Fibroblast of pulmonary artery (primary cell): ENCODE data around the gene STAT6.

Experiments used
- DNase-seq: peaks from one replicate; pipeline ENCODE4 v3.0.0-alpha.2; 2010; ENCODE audit warnings: low read depth
- H3K4me3 ChIP-seq: replicated peaks from 2 replicates; pipeline ENCODE4 v1.5.1; 2011; ENCODE audit warnings: low read depth, mild to moderate bottlenecking, control low read depth, low read length, moderate library complexity
- TF ChIP-seq, protein P1 (sequence below): IDR thresholded peaks from 2 replicates; pipeline ENCODE4 v1.5.1; 2011; ENCODE audit warnings: mild to moderate bottlenecking, control low read depth, low read length, inconsistent platforms; ENCODE audit errors: missing control alignments

The STAT6 gene

DNA sequence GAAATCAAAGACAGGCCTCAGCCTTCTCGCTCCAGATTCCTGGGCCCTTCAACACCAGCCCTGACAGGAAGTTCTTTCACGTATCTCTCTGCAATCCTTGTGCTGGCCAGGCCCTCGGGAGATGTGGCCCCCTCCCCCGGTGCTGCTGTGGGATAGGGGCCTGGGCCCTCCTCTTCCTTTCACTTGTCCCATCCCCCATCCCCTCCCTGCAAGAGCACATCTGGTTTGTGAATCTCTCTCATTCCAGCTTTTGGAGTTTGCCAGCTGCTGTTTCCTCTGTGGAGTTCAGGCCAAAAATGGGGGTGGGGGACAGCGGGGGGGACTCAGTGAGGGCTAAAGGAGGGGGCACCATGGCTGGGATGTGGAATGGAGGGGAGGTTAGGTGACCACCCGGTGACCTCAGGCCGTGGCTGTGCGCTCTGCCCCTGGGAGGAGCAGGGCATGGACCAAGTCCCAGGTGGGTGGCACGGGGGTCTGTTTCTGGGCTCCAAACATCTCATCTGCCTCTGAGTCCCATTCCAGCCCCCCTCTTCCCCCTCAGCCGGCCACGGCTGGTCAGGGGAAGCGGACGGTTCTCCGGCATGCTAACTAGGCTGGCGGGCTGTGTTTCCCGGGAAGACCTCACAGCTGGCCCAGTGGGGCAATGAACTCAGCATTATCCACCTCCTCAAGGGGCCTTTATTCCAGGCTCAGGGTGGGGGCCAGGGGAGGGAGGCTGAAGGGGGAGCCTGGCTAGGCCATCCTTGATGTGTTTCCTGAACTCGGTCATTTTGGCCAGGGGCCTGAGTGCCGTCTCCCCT is 24.6 kb upstream of the STAT6 start:
- peak overlapping the region; percentile 21 for H3K4me3 ChIP-seq
- TF ChIP-seq, protein P1, sequence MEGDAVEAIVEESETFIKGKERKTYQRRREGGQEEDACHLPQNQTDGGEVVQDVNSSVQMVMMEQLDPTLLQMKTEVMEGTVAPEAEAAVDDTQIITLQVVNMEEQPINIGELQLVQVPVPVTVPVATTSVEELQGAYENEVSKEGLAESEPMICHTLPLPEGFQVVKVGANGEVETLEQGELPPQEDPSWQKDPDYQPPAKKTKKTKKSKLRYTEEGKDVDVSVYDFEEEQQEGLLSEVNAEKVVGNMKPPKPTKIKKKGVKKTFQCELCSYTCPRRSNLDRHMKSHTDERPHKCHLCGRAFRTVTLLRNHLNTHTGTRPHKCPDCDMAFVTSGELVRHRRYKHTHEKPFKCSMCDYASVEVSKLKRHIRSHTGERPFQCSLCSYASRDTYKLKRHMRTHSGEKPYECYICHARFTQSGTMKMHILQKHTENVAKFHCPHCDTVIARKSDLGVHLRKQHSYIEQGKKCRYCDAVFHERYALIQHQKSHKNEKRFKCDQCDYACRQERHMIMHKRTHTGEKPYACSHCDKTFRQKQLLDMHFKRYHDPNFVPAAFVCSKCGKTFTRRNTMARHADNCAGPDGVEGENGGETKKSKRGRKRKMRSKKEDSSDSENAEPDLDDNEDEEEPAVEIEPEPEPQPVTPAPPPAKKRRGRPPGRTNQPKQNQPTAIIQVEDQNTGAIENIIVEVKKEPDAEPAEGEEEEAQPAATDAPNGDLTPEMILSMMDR = no peak
- peak; percentile 60 for DNase-seq

DNA sequence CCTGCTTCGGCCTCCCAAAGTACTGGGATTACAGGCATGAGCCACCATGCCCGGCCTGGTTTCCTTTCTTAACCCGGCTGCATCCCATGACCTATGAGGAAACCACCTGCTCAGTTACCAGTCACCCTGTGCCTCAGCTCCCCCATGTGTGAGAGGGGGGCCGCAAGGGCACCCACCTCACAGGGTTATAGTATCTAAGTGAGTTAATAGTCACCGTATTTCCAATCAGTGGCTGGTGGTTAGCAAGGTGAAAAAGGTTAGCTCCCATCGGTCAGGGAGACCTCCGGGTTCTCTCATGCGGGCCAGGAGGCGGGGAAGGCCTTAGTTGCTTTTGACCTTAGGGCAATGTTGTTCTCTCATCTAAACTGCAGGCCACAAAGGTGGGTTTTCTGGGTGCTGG is 23.8 kb upstream of the STAT6 start:
- TF ChIP-seq, protein P1 = no peak
- H3K4me3 ChIP-seq = no peak overlapping the region
- no peak for DNase-seq

DNA sequence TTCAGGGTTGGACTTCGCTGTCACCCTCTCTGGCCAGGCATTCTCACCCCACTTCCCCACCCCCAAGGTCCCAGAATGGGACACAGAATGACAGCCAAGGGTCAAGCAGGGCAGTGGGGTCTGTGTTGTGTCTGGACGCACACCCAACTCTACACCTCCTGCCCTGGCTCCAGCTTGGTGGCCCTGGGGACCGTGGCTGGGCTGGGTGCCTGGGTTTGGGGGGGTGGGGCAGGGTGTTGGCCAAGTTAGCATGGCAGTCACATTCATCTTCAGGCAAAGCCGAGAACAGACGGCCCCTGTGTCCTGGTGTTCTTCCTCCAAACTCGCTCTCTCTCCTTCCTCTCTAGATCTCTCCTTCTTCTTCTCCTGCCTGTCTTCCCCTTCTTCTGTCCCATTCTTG is 22.8 kb upstream of the STAT6 start:
- TF ChIP-seq, protein P1 = no peak
- no peak for DNase-seq
- H3K4me3 ChIP-seq = no peak overlapping the region

DNA sequence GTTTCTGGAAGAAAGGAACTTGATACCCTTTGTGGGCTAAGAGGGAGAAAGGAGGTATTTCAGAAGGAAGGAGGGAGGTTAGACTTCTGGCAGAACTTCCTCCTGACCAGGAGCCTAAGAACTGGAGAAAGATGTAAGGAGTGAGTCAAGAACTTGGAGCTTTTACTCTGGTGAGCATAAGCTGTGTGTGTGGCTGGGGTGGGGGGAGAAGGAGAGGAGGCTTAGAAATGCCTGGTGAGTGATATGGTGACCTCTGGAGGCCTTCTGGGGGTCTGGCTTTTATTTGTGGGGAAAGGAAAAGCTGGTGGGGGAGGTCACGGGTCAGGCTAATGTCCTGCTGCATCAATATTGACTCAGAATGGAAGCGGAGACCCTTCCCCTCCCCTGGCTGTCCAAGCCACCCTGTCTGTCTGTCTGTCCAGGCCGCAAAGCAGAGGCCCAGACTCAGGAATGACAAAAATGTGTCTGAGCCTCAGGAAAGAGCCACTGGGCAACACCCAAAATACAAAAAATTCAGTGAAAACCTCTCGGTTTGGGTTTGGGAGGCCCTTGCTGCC is 21.9 kb upstream of the STAT6 start:
- TF ChIP-seq, protein P1 = no peak
- peak overlapping the region; percentile 89 for H3K4me3 ChIP-seq
- DNase-seq = no peak

DNA sequence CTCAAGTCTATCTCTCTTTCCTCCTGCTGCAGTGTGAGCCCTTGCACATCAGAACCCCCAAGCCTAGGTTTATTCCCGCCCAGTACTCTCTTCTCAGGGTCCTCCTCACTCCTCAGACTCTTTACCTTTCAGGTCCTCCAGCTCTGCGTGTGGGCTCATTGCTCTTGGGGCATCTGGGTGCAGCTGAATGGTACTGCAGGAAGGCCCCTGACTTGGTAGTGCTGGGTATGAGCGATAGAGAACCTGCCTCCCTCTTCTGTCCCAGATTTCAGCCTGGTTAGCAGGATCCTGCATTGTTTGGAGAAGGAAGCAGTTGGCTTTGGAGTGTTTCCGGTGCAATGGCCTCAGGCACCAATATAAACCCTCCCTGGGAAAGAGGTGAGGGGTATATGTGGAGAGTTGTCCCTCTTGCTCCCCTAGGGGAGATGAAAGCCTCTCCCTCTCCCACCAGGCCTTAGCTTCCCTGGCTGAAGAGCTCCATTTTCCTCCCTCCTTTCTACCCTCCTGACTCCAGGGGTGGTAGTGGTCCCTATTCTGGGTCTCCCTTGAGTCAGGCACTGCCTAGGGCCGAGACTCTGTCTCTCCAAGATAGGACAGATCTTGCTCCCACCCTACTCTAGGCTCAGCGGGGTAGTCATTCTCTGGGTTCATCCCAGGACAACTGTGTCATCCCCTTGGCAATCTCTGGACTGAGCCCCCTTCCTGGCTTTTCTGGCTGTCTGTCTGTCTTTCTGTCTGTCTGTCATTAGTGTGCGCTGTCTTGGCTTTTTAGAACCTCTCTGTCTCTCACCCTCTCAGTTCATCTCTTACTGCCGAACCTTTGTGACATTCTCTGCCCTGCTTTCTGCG is 21.0 kb upstream of the STAT6 start:
- DNase-seq = no peak
- TF ChIP-seq, protein P1 = no peak
- peak overlapping the region; percentile 89 for H3K4me3 ChIP-seq

DNA sequence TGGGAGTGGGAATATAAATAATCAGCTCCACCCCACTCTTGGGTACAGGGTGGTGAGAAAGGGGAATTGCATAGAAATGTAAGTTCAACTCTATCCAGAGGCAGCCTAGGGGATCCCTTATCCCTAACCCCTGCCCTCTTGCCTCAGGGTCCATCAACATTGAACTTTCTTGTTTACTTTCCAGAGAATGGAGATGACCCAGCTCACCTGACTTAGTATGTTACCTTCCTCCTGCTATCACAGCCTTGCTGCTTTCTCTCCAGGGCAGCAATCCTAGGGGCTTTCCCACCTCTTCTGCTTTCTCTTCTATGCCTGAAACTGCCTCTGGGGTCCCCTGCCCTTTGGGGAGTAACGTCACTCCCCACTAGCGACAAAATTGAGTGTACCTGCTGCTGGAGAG is 19.8 kb upstream of the STAT6 start:
- no peak for DNase-seq
- peak overlapping the region; percentile 89 for H3K4me3 ChIP-seq
- TF ChIP-seq, protein P1 = no peak
